AG08395 (cell line): ENCODE results near the gene ANXA3.

Source experiments
- DNase-seq: peaks from one replicate; pipeline ENCODE4 v3.0.0; 2012; ENCODE audit warnings: mixed read lengths, low spot score

The ANXA3 gene

GRCh38 chr4:78644744-78645330, 93.3 kb downstream of the ANXA3 start:
- DNase-seq, result peak; percentile 69

GRCh38 chr4:78645853-78646757, 94.5 kb downstream of the ANXA3 start:
- DNase-seq, result peak; percentile 80

- no peak for DNase-seq
Observed at GRCh38 chr4:78647272-78647671, 95.7 kb downstream of the ANXA3 start.

- DNase-seq, result no peak
Observed at GRCh38 chr4:78648640-78649363, 97.2 kb downstream of the ANXA3 start.

- peak; percentile 75 for DNase-seq
Observed at GRCh38 chr4:78650106-78651024, 98.8 kb downstream of the ANXA3 start.

GRCh38 chr4:78651250-78651860, 99.8 kb downstream of the ANXA3 start:
- no peak for DNase-seq

GRCh38 chr4:78652282-78652876, 100.8 kb downstream of the ANXA3 start:
- no peak for DNase-seq

- DNase-seq, result no peak
Observed at GRCh38 chr4:78653655-78654054, 102.1 kb downstream of the ANXA3 start.

GRCh38 chr4:78654807-78655206, 103.2 kb downstream of the ANXA3 start:
- DNase-seq, result peak; percentile 56

GRCh38 chr4:78656968-78657445, 105.4 kb downstream of the ANXA3 start:
- no peak for DNase-seq

- no peak for DNase-seq
Observed at GRCh38 chr4:78659264-78659663, 107.7 kb downstream of the ANXA3 start.

GRCh38 chr4:78659665-78660064, 108.1 kb downstream of the ANXA3 start:
- DNase-seq, result no peak
